NOMO-1 treated with dmso at 0.1 percent for 144 hours (cell line): ENCODE measurements around the gene RIPOR1.
"Not testable (repeated sequence)": the region's sequence is repeated elsewhere in the genome, so short reads cannot be mapped to it uniquely, and the experiment has no call there.

Source experiments
- DNase-seq: peaks from one replicate; lab custom pipeline; 2025; ENCODE audit not compliant: unreplicated experiment; lab: John Stamatoyannopoulos, UW

Gene RIPOR1, protein sequence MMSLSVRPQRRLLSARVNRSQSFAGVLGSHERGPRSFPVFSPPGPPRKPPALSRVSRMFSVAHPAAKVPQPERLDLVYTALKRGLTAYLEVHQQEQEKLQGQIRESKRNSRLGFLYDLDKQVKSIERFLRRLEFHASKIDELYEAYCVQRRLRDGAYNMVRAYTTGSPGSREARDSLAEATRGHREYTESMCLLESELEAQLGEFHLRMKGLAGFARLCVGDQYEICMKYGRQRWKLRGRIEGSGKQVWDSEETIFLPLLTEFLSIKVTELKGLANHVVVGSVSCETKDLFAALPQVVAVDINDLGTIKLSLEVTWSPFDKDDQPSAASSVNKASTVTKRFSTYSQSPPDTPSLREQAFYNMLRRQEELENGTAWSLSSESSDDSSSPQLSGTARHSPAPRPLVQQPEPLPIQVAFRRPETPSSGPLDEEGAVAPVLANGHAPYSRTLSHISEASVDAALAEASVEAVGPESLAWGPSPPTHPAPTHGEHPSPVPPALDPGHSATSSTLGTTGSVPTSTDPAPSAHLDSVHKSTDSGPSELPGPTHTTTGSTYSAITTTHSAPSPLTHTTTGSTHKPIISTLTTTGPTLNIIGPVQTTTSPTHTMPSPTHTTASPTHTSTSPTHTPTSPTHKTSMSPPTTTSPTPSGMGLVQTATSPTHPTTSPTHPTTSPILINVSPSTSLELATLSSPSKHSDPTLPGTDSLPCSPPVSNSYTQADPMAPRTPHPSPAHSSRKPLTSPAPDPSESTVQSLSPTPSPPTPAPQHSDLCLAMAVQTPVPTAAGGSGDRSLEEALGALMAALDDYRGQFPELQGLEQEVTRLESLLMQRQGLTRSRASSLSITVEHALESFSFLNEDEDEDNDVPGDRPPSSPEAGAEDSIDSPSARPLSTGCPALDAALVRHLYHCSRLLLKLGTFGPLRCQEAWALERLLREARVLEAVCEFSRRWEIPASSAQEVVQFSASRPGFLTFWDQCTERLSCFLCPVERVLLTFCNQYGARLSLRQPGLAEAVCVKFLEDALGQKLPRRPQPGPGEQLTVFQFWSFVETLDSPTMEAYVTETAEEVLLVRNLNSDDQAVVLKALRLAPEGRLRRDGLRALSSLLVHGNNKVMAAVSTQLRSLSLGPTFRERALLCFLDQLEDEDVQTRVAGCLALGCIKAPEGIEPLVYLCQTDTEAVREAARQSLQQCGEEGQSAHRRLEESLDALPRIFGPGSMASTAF

DNA sequence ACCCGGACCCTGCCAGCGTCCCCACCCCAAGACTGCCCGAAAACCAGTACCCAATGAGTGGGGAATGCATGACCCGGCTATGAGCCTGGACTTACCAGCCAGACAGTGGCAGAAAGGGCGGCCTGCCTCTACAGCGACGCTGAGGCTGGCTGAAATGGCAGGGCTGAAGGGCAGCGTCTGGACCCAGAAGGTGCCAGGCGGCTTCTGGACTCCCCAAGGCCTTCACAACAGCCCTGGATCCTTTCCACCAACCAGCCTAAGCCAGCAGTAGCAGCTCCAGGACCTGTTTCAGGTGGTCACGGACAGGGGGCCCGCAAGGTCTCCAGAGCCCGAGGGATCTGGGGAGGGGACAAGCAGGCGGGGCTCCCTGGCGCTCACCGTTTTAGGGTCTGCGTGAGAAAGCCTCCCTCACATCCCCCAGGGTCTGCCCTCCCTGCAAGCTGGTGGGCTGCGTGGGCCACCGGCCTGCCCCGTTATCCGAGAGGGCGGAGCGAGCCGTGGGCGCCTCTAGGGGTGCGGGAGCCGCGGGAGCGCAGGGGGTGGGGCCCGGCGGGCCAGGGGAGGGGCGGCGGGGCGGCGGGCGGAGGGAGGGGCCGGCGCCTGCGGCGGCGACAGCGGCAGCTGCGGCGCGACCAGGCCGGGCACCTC, at the start of gene RIPOR1:
TSS of gene RIPOR1 (plus strand) at position 608 of the 648 bp plus-strand sequence. CDS start 9,618 bp downstream, outside the sequence.
- no peak for DNase-seq

DNA sequence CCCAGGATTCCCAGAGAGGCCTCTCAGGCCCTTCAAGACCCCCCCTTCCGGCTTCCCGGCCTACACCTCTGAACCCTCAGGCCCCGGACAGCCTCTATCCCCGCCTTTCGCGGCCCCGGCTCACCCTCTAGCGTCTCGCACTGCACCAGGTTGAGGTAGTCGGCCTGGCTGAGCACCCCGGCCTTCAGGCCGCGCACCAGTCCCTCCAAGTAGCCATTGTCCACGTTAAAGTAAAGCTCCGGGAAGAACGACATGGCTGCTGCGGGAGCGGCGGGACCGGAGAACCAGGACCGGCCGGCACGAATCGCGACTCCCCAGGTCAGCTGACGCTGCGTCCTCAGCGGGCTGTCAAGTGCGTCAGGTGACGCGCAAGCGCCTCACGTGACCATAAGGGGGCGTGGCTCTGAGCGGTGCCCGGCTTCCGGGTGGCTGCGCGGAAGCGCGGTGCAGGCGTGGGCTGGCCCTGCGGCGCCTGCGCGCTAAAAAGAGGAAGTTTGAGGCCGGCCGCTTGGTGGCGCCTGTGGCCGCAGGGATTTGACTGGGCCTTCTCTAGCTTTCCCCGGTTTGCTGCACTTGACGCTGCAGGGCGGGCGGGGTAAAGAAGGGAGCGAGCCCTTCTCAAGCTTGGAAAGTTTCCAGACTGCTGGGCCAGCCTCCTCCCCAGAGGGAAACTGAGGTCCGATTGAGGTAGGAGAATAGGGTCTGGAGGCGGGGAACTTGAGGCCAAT, 47.6 kb upstream of the RIPOR1 start, which contains the start of gene ATP6V0D1:
TSS of gene ATP6V0D1 (minus strand) at position 325 of the 728 bp plus-strand sequence. CDS start at position 254, 71 bp downstream.
- peak; percentile 97 for DNase-seq

DNA sequence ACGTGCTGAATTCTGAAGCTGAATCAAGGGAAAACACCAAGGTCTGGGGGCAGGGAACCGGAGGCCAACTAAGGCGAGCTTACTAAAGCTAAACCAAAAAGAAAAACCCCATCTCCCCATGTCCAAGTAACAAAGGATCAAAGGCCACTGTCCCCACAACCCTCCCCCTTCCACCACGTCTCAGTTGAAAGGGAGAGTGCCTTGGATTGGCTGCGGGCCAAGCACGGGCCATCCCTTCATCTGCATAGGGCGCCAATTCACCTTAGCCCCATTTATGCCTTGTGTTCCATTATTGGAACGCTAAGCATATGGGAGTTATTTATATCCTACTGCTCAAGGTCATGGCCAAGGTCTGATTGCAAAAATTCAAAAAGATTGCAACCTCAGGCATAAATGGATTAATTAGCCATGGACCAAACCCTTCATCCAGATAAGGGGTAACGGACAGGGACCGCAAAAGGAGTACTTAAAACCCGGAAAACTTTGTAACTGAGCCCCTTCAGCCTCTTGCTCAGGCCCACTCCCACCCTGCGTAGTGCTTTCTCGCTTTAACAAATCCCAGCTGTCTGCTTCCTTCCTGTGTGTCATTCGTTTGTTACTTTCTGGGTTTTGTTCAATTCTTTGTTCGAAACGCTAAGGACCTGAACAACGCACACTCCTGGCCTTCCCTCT, 46.9 kb upstream of the RIPOR1 start:
- no peak for DNase-seq

DNA sequence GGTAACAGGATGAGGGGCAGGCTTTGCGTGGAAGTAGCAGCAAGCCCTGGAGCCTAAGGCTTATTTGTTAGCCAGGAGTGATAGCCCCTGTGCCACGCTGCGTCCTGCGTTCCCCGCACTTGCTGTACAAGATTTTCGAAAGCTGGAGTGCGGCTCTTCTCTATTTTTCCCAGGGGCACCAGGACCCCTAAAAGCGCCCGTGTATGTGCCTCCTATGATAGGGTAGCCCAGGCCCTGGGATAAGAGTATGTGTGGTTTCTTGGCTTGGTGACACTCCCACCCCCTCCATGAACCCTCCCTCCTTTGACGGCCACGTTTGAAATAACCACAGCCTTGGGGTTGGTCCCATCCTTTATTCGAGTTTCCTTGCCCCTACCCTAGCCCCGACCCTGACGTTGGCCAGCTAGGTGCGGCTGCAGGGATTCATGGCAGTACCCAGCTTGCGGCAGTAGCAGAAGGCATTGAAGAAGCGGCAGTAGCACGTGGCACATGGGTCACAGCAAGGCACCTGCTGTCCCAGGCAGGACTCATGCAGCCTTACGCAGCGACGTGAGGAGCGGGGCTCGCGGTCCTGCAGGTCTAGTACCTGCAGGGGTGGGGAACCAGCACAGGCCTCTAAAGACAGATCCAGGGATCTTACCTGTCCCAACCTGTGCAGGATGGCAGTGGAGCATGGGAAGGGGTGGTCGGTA, 46.2 kb upstream of the RIPOR1 start:
- DNase-seq, result no peak

DNA sequence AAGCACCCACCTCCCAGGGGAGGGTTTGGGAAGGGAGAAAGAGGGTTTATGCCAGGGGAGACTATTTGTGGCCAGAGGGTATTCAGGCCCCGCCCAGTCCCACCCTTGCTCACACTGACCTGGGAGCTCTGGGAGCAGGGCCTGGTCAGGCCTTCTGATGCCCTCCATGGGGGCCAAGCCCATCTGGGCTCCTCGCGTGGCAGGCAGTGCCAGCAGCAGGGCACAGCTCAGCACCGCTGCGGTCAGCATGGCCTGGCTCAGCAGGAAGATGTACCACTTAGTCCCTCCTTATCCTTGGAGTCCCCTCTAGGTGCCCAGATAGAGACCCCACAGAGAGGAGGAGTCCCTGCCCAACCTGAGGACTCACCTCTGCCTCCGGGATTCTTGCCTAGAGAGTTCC, 45.5 kb upstream of the RIPOR1 start, which contains the start of gene AGRP:
TSS of gene AGRP (minus strand) at position 398 of the 400 bp plus-strand sequence. CDS start at position 249, 149 bp downstream.
- no peak for DNase-seq

DNA sequence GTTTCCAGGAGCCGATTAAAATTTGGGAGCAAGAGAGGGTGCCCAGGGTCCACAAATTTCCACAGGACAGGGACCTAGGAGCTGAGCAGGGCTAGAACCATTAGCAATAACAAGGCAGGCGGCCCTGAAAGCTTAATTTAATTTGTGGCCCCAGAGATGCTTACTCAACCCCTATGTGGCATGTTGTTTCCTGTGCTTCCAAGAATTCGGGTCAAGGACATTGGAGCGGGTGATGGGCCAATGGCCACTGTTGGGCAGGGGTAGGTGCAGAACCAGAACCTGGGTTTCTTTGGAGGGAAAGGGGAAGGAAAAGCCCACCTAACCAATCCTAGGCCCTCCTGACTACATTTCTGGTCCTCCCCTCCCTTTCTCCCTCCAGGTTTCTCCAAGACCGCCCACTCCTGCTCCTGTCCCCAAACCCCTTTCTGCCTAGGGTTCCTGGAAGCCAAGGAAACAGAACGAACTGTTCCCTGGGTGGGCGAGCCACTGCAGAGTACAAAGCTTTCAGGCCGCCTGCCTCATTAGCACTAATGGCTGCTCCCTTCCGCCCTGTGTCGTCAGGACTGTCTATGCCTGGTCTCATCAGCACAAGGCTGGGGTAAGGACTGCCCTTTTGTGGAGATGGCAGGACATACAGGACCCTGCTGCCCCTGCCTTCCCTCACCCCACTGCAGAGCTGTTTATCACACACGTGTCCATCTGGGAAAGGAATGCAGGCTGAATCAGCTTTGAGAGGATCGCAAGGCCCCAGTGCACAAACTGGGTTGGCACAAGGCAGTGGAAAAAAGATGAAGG, 44.7 kb upstream of the RIPOR1 start:
- no peak for DNase-seq

DNA sequence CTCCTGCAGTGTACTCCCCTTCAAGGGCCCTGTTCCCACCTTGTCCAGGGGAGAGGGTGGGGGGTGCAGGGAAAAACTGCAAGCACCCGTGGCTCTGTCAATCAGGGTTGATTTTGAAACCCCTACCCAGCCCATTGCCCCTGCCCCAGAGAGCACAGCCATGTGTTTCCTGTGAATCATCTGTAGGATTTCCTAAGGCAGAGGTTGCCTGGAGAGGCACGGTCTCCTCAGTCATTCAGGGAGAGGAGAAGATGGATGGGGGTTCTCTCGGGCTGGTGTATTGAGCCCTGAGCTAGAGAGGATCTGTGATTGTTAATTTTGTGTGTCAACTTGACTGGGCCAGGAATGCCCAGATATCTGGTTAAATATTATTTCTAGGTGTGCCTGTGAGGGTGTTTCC, 41.8 kb upstream of the RIPOR1 start:
- peak; percentile 13 for DNase-seq

DNA sequence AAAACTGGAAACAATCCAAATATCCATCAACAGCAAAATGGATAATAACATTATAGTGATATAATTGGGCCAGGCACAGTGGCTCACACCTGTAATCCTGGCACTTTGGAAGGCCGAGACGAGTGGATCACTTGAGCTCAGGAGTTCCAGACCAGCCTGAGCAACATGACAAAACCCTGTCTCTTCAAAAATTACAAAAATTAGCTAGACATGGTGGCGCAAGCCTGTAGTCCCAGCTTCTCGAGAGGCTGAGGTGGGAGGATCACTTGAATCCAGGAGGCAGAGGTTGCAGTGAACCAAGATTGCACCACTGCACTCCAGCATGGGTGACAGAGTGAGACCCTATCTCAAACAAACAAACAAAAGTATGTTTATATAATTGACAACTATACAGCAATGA, 41.1 kb upstream of the RIPOR1 start:
- DNase-seq, result not testable (repeated sequence)

DNA sequence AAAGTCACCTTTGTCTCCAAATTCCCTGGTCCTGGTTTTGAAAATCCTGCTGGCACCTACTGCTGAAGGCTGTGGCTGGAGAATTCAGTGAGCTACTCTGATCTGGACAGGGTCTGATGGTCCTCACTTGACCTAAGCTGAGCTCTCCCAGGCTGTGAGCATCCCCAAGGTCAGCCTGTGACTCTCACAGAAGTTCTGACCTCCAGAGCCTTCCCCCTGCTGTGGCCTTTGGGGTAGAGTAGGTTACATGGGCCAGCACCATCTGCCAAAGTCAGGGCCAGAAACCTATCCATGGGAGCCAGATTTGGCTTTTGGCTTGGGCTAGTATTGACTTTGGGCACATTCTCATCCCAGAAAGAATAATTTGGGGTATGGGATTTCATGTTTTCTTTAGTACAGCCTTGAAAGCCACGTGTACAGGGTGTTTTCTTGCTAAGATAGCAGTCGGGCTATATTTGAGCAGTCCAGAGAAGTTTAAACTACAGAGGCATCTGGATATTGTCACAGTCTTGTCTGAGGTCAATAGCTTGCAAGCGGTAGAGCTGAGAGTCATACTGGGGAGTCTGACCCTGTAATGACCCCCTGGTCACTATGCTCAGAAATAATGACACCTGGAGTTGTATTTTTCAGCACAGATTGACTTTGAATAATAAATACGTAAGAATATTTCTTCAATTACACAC, 39.1 kb upstream of the RIPOR1 start:
- no peak for DNase-seq

DNA sequence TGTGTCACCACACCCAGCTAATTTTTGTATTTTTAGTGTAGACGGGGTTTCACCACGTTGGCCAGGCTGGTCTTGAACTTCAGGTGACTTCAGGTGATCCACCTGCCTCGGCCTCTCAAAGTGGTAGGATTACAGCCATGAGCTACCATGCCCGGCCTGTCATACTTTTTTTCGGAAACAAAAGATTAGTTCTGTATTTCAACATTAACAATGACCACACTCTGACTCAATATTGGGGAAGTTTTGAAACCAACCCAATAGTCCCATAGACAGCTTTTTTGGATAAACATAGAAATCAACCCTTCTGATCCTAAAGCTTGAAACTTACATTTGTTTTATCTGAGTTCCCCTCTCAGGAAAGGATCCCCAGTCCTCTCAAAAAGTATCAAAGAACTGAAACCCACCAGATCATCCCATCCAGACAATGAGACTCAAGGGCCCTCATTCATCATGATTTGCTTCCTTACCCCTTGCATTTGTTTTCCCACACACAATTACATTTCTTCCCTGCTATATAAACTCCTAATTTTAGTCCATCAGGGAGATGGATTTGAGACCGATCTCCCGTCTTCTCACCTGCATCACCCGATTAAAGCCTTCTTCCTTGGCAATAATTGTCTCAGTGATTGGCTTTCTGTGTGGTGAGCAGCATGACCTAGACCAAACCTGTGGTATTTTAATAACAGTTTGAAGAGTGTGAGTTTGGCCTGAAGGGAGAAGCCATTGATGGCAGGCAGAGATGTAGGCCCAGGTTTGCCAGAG, 38.1 kb upstream of the RIPOR1 start:
- peak; percentile 33 for DNase-seq

DNA sequence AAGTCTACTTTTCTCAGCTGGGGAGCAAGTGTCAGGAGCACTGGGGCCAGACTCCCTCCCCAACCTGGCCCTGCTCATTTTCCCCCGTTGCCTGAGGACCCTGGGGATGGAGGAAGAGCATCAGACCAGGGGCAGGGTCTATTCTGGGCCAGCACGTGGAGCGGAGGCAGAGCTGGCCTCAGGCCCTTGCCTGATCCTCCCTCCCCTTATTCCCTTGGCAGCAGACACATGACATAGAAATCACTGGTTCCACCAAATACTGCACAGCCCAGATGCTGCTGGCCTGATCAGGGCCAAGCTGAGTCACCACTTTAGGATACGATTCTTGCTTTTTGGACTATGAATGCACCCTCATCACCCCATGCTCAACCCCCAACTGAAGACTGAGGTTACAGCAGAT, 29.5 kb upstream of the RIPOR1 start:
- DNase-seq, result no peak

DNA sequence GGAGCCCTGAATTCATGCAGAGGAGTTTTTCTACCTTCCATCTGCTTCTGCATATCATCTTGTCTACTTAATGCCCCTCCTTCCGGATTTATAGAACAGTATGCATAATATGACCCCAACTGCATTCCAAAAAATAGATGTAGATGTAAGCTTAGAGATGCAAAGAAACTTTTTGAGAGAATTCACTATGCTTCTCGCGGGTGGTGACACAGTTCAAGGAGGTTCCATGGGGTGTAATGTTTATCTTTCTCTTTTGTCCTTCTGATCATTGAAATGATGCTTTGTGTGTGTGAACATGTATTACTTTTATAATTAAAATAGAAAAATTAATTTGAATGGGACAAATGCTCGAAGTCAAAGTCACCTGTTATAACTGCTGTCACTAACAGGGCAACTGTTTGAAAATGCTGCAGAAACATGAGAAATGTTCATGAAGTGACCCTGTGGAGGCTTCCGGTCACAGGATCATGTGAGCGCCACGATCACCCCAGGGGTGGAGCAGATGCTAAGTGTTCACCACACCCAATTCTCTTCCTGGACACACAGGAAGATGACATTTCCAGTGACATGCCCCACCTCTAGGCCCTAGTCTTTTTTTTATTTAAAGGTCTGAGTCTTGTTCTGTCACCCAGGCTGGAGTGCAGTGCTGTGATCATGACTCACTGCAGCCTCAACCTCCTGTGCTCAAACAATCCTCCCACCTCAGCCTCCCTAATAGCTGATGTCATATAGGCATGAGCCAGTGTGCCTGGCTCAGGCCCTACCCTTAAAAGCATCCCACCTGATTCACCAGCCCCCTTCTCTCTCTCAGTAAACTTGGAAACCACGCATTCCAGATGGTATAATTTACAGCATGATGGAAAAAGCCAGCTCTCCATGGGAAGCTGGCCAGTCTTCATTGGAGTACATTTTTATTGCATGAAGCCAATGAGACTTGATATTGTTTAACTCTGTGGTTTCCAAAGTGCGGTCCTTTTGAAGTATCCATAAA, 24.3 kb upstream of the RIPOR1 start:
- peak; percentile 52 for DNase-seq

DNA sequence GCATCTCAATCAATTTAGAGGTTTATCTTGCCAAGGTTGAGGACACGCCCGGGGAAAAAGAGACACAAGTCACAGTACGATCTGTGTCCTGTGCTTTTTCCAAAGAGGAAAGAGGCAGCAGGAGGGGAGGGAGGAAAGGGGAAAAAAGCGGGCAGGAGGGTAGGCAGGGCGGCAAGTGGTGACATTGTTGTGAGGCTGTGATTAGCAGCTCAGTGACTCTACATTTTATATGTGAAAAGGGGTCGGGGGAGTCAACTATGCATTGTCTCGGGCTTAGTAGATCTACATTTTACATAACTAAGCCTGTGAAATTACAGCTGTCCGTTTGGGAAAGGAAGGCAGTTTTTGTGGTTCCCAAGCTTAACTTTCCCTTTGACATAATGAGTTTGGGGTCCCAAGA, 22.2 kb upstream of the RIPOR1 start:
- no peak for DNase-seq

DNA sequence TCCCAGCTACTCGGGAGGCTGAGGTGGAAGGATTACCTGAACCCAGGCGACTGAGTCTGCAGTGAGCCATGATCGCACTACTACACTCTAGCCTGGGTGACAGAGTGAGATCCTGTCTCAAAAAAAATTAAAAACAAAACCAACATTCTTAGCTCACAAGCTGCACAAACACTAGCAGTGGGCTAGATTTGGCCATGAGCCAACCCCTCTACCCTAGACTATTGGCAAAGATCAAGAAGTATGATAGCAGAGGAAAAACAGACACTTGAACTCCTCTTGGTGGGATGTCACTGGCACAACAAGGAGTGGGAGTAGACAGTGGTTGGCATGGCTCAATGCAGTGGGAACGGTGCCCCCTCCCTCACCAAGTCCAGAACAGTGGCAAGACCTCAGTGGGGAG, 19.6 kb upstream of the RIPOR1 start:
- no peak for DNase-seq

DNA sequence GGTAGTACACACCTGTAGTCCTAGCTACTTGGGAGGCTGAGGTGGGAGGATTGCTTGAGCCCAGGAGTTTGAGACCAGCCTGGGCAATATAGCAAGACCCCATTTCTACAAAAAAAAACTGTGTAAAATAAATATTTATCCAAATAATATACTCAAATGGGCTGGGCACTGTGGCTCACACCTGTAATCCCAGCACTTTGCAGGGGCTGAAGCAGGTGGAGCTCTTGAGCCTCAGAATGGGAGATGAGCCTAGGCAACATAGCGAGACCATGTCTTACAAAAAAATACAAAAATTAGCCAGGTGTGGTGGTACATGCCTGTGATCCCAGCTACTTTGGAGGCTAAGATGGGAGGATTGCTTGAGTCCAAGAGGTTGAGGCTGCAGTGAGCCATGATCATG, 14.7 kb upstream of the RIPOR1 start:
- DNase-seq, result not testable (repeated sequence)
